Measurements from ENCODE around the gene TMEM207.
"Not testable (repeated sequence)": the region's sequence is repeated elsewhere in the genome, so short reads cannot be mapped to it uniquely, and the experiment has no call there.

TMEM207 gene

GRCh38 chr3:190449801-190450200 lies at the start of gene TMEM207:
TMEM207 (minus strand) TSS chr3:190449901; CDS start chr3:190449809, 92 bp downstream.
- no peak for DNase-seq (ENCODE audit: low read depth in 1 of 2, low spot score in 1 of 2)

- DNase-seq (ENCODE audit: low read depth in 1 of 2, low spot score in 1 of 2), result no peak
These were observed 49.4 kb upstream of the TMEM207 start for GRCh38 chr3:190499122-190499521.

- DNase-seq (ENCODE audit: low read depth in 1 of 2, low spot score in 1 of 2), result no peak
These were observed 48.6 kb upstream of the TMEM207 start for GRCh38 chr3:190498293-190498692.

- DNase-seq (ENCODE audit: low read depth in 1 of 2, low spot score in 1 of 2), result no peak
These were observed 48.1 kb upstream of the TMEM207 start for GRCh38 chr3:190497811-190498210.

- DNase-seq (ENCODE audit: low read depth in 1 of 2, low spot score in 1 of 2), result no peak
These were observed 47.2 kb upstream of the TMEM207 start for GRCh38 chr3:190496859-190497258.

- no peak for DNase-seq (ENCODE audit: low read depth in 1 of 2, low spot score in 1 of 2)
These were observed 46.1 kb upstream of the TMEM207 start for GRCh38 chr3:190495796-190496195.

GRCh38 chr3:190495354-190495753 lies 45.7 kb upstream of the TMEM207 start:
- DNase-seq (ENCODE audit: low read depth in 1 of 2, low spot score in 1 of 2), result no peak

GRCh38 chr3:190494907-190495306 lies 45.2 kb upstream of the TMEM207 start:
- DNase-seq (ENCODE audit: low read depth in 1 of 2, low spot score in 1 of 2), result no peak

GRCh38 chr3:190492966-190493365 lies 43.3 kb upstream of the TMEM207 start:
- no peak for DNase-seq (ENCODE audit: low read depth in 1 of 2, low spot score in 1 of 2)

- DNase-seq (ENCODE audit: low read depth in 1 of 2, low spot score in 1 of 2), result no peak
These were observed 42.4 kb upstream of the TMEM207 start for GRCh38 chr3:190492129-190492528.

- peak; percentile 6 to 30 for DNase-seq (ENCODE audit: low read depth in 1 of 2, low spot score in 1 of 2)
These were observed 41.9 kb upstream of the TMEM207 start for GRCh38 chr3:190491533-190492054.

GRCh38 chr3:190486908-190487607 lies 37.4 kb upstream of the TMEM207 start:
- no peak for DNase-seq (ENCODE audit: low read depth in 1 of 2, low spot score in 1 of 2)

- no peak for DNase-seq (ENCODE audit: low read depth in 1 of 2, low spot score in 1 of 2)
These were observed 36.8 kb upstream of the TMEM207 start for GRCh38 chr3:190486533-190486864.

- no peak for DNase-seq (ENCODE audit: low read depth in 1 of 2, low spot score in 1 of 2)
These were observed 36.3 kb upstream of the TMEM207 start for GRCh38 chr3:190485830-190486532.

- no peak for DNase-seq (ENCODE audit: low read depth in 1 of 2, low spot score in 1 of 2)
These were observed 32.1 kb upstream of the TMEM207 start for GRCh38 chr3:190481779-190482178.

GRCh38 chr3:190473261-190473660 lies 23.6 kb upstream of the TMEM207 start:
- not testable (repeated sequence) for DNase-seq (ENCODE audit: low read depth in 1 of 2, low spot score in 1 of 2)

- no peak for DNase-seq (ENCODE audit: low read depth in 1 of 2, low spot score in 1 of 2)
These were observed 18.2 kb upstream of the TMEM207 start for GRCh38 chr3:190467922-190468321.

GRCh38 chr3:190458040-190458439 lies 8.3 kb upstream of the TMEM207 start:
- no peak for DNase-seq (ENCODE audit: low read depth in 1 of 2, low spot score in 1 of 2)

GRCh38 chr3:190456770-190457169 lies 7.1 kb upstream of the TMEM207 start:
- DNase-seq (ENCODE audit: low read depth in 1 of 2, low spot score in 1 of 2), result no peak

- DNase-seq (ENCODE audit: low read depth in 1 of 2, low spot score in 1 of 2), result no peak
These were observed 6.1 kb upstream of the TMEM207 start for GRCh38 chr3:190455828-190456227.

GRCh38 chr3:190448256-190448655 lies 1.4 kb downstream of the TMEM207 start:
- DNase-seq (ENCODE audit: low read depth in 1 of 2, low spot score in 1 of 2), result no peak

GRCh38 chr3:190446573-190447279 lies 3.0 kb downstream of the TMEM207 start:
- DNase-seq (ENCODE audit: low read depth in 1 of 2, low spot score in 1 of 2), result no peak
